GM21381 (cell line): ENCODE measurements around the gene TEX2.
"Not testable (repeated sequence)": the region's sequence is repeated elsewhere in the genome, so short reads cannot be mapped to it uniquely, and the experiment has no call there.

Source experiments
- ATAC-seq: cut with Tn5 transposase; IDR thresholded peaks from one replicate; pipeline ENCODE4 v1.9.1; 2021; ENCODE audit warnings: mild to moderate bottlenecking, moderate library complexity; ENCODE audit not compliant: unreplicated experiment

The TEX2 gene

DNA sequence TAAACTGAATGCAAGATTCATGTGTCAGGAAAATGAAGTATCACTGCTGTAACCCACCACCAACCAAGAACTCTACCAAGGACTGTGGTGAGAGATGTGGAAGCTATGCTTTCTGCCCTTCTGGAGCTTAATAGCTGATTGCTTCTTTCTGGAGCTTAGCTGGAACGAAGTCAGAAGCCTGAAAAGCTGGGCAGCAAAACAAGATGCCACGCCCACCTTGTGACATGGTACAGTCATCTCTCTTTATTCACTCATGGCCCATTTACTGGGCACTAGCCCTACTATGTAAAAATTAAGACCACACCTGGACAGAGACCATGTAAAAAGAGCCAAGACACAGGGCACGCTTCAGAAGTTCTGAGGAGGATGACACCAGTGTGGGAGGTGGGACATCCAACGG, 48.1 kb downstream of the TEX2 start:
- no peak for ATAC-seq

DNA sequence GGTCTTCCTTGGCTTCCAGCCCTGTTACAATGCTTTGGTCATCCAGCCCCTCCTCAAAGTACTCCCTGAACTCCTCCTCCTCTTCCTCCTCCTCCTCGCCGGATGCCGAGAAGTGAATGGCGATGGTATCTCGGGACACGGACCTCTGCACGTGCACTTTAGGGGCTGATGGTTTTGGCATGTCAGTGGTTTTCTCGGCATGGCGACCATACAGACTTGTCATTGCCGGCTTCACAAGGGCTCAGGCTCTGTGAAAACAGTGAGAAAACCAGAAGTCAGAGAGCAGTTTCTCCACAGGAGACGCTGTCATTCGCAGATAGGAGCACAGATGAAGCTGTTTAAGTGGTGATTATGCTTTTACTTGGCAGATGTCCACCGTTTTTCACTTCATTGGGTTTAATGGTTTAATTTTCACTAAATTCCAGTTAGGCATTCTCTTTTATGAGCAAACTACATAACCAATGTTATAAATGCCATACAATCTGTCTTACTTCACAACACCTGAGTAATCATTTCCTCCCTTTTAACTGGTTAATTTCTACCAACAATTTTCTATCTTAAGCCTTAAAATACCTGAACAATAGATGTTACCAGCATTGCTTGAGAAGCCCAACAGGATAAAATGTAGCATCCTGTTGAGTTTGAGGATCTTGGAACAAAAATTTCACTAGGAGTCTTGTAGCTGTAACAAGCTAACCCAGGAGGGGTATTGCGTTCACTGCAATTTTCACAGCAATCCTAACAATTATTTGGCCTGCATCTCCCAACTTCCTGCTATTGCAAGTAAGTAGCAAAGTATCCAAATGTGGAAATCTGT, 48.9 kb downstream of the TEX2 start:
- no peak for ATAC-seq

DNA sequence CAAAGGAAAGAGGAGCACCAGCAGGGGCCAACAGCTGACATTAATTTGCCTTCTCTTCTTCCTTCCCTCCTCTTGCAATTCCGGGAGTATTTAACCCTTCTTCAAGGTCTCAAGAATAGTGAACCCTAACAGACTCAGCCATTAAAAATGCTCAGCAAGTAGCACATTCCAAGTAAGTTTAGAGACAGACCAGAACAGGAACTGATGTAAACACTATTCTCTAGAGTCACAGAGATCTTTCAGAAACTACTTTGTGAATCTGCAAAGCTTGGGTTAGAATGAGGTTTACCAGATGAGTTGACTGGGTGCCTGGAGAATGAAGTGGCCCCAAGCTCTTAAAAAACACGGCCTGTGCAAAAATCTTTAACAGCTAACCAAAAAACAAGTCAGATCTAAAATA, 50.9 kb downstream of the TEX2 start:
- no peak for ATAC-seq

DNA sequence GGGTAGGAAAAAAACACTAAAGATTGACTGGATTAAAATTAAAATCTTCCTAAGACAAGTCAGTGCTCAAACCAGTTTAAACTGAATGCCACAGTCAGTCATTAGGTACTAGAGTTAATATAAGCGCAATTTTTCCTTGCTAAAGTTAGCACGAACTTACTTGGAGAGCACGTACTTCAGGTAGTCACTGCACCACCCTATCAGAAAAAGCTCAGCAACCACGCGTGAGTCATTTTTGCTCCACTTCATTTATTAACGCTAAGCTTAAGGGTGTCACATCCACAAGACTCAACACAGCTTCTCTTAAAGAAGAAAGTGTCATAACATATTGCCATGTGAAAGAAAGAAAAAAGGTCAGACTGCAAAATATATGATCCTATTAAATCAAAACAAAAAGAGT, 53.1 kb downstream of the TEX2 start:
- ATAC-seq = no peak

GRCh38 chr17:64209356-64209941, 53.6 kb downstream of the TEX2 start:
- no peak for ATAC-seq

- ATAC-seq = not testable (repeated sequence)
Observed at GRCh38 chr17:64208656-64209055, 54.4 kb downstream of the TEX2 start.

DNA sequence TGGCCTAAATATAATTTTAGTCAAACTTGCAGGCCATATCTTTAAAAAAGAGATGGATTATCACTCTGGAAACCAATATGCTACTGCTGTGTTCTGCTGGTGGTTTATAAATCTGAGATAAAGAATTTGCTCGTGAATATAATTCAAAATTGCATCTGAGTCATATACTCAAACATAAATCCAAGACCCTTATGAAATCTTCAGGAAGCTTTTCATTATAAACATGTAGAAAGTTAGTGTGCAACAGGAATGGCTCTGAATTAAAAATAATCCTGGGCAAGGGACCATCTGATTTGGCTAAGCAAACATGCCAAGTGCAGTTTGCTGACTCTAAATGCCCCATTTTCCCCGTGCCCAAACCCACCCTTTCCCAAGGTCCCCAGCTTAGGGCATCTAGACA, 57.3 kb downstream of the TEX2 start:
- ATAC-seq = no peak

DNA sequence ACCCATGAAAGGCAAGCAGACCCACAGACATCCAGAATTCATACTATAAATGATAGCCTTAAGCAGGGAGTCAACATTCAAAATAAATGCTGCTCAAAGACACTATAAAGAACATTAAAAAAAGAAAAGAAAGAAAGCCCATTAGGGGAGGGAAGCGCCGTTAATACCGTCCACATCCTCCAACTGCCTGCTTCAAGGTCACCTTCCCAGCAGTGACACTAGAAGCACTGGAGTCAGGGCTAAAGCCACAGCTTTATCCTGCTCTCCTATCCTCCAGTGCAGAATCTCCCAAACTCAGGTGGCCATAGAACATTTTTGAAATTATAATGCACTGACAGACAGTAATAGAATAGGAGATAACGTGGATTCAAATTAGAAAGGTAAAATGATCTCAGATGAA, 59.4 kb downstream of the TEX2 start:
- ATAC-seq = no peak

DNA sequence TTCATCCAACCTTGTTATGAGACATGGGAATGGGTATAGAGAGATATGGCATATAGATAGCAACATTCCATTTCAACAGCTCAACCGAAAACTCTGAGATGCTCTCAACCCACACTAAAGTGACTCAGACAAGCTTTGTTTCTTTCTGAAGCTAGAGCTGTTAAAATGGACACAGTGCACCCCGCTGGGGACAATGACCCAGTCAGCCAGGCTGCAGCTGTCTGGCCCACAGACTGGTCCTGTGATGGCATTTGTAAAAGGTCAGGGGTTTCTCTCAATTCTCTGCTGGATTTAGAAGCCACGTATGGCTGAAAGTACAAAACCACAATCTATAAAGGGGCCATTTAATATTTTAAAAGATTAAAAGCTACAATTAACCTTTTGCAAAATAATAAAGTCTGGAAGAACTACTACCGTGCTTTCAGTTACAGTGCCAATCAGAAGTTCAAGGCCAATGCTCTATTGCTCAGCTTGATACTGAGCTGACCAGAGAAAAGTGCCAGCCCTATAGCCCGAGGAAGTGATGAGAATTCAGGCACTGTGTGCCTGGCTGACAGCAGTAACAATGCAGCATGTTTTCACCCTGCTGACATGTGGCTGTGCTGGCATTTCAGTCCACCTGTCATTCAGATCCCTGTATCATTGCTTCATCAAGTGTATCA, 60.2 kb downstream of the TEX2 start:
- no peak for ATAC-seq

GRCh38 chr17:64200080-64201032, 62.7 kb downstream of the TEX2 start:
- no peak for ATAC-seq

DNA sequence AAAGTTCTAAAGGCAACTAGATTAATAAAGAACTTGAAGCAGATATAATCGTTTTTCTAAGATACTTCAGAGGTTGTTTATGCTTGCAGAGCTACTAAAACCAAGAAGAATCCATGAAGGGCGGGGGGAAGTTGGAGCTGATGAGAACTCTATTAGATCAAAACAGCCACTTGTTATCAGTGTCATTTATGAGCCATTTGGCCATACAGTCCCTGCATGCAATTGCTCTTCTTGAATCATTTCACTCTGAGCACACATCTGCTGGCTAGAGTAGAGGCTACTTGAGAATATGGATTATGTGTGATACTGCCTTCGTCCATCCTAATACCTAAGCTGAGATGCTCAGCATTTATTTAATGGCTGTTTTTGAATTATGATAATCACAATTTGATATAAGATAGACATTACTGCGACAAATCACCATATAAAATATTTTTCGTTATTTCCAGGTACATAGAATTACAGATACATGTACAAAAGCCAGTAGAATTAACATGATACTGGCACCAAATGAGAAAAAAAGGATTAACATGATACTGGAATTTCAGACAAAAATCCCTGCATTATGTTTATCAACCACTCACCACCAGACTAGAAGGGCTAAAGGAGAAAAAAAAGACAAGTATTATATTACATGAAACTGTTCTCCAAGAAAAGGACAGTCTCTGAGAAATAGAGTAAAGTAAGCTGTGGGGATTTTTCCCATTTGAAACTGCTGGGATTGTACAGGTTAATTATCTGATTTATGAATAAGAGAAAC, 64.5 kb downstream of the TEX2 start:
- no peak for ATAC-seq

GRCh38 chr17:64196601-64197000, 66.5 kb downstream of the TEX2 start:
- no peak for ATAC-seq

DNA sequence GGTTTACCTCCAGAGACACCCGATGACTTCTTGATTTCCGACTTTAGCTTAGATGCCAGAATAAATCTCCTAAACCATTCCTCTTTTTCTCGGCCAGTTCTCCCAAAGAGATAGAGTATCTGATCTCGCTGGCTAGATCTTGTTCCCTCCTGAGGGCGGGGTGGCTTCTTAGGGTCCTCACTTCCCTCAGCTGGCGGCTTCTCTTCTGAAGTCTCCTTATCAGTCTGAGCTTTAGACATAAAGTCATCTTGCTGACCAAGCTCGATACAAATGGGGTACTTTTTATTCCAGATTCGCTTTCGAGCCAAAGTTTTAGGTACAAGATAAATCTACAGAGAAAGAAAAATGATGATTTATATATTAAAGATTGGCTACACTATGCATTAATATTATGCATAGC, 69.5 kb downstream of the TEX2 start:
- ATAC-seq = no peak

DNA sequence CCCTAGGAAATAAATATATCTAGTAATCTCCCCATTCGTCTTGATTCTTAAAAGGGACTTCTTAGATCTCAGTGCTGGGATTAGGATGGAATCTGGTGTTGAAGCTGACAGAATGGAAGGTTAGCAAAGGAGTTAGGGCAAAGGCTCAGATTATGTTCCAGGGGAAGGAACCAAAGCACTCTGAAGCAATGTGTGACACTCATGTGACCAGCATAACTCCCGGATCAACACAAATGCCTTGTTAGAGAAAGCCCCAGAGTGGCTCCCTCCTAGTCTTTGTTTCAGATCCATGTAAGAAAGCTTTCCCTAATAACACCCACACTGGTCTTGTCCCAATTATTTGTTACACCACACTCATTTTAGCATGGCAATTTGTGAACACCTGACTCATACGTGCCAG, 70.5 kb downstream of the TEX2 start:
- no peak for ATAC-seq

- ATAC-seq = no peak
Observed at GRCh38 chr17:64190472-64190871, 72.6 kb downstream of the TEX2 start.

DNA sequence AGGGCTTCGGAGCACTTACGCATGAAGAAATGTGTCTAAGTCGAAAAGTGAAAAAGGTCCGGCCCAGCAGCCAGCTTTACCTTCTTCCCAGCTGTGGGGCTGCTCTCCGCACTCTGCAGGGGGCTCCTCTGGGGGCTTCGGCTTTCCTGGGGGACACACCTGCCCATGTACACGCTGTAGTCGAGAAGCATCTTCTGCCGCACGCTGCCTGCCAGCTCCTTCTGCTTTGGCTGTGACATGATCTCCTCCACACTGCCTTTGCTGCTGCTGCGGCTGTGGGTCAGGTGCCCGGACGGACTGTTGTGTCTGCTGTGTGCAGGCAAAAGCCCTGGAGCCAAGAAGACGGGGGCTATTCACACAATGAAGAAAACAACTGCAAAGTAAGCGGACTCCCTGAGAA, 75.0 kb downstream of the TEX2 start:
- no peak for ATAC-seq

GRCh38 chr17:64187093-64187895, 75.8 kb downstream of the TEX2 start:
- ATAC-seq = no peak

GRCh38 chr17:64186171-64187092, 76.6 kb downstream of the TEX2 start:
- no peak for ATAC-seq
